K562 (cell line): ENCODE measurements around the gene NEIL1. TPM values are rescaled to one million over a fixed set of nuclear protein-coding genes. Genes with fewer than 3 reads are reported as not detected.

Experiments used
- ATAC-seq: fragments of 200-7000 bp; cut with Tn5 transposase; 3 replicates; pipeline ENCODE4 v1.9.1; 2020; ENCODE audit warnings: moderate library complexity
- BruUV-seq: library from RNA; stranded (reverse); fragments of 400-500 nt; replicated peaks from 2 replicates; lab custom pipeline; 2021; lab: Mats Ljungman, UMichigan
- CTCF ChIA-PET: fragments of 300-600 bp; formaldehyde crosslinking; extraction: SDS; loops from one replicate; lab custom pipeline; 2021; ENCODE audit warnings: low intra/inter-chr PET ratio; lab: Yijun Ruan, JAX
- POLR2A ChIA-PET: fragments of 300-600, 350-650 bp; sonication (Branson Sonifier 250); formaldehyde crosslinking; extraction: SDS; loops from one replicate; lab custom pipeline; 2021; ENCODE audit warnings: antibody characterized with exemption, inconsistent platforms; lab: Yijun Ruan, JAX
- DNase-seq, 4 experiments: peaks; one replicate each; pipeline versions ENCODE4 v3.0.0 to v3.0.0-alpha.2; 2011 to 2018; ENCODE audit warnings: low spot score in 3 of 4, mixed read lengths in 3 of 4; ENCODE audit errors: extremely low read depth in 1 of 4
- FAIRE-seq: peaks from 2 replicates; lab custom pipeline; 2011; peaks lifted over from hg19 to GRCh38; lab: Jason Lieb, UNC
- H2AFZ ChIP-seq: 2 replicates; pipeline ENCODE4 v1.6.0; 2011; ENCODE audit warnings: low read depth, low read length, control low read depth, inconsistent platforms
- H3K27ac ChIP-seq: fragments of 200-600 bp; 3 replicates; pipeline ENCODE4 v1.8.0; 2011; ENCODE audit warnings: low read depth, mild to moderate bottlenecking, control low read depth, inconsistent platforms, low read length, moderate library complexity, mixed read lengths; ENCODE audit errors: extremely low read depth
- H3K27me3 ChIP-seq, 2 experiments: fragments of 300-600 bp in 1 of 2; 2 replicates in 1 of 2; 3 replicates in 1 of 2; pipeline versions ENCODE4 v1.6.0 to v1.8.0; 2011; ENCODE audit warnings: inconsistent platforms in 2 of 2, low read length in 2 of 2, mild to moderate bottlenecking in 1 of 2, mixed read lengths in 1 of 2, moderate library complexity in 1 of 2; ENCODE audit not compliant: control insufficient read depth in 2 of 2, insufficient read depth in 2 of 2
- H3K36me3 ChIP-seq: fragments of 300-600 bp; 3 replicates; pipeline ENCODE4 v1.8.0; 2011; ENCODE audit warnings: mild to moderate bottlenecking, low read length, inconsistent platforms; ENCODE audit not compliant: control insufficient read depth, insufficient read depth
- H3K4me1 ChIP-seq, 2 experiments: fragments of 200-600 bp in 1 of 2; replicated peaks in 1 of 2; 2 replicates in 1 of 2; 3 replicates in 1 of 2; pipeline versions ENCODE4 v1.5.1 to v1.8.0; 2011; ENCODE audit warnings: inconsistent platforms in 2 of 2, low read length in 2 of 2, mild to moderate bottlenecking in 1 of 2, mixed read lengths in 1 of 2, moderate library complexity in 1 of 2; ENCODE audit not compliant: control insufficient read depth in 2 of 2, insufficient read depth in 2 of 2
- H3K4me2 ChIP-seq: 2 replicates; pipeline ENCODE4 v1.6.1; 2011; ENCODE audit warnings: low read length, control low read depth, inconsistent platforms, mixed read lengths; ENCODE audit not compliant: insufficient read depth
- H3K4me3 ChIP-seq: fragments of 200-600 bp; sonication (generic), shearing (Covaris generic); 2 replicates; pipeline ENCODE4 v1.5.1; 2016; ENCODE audit warnings: control low read depth, inconsistent platforms
- H3K79me2 ChIP-seq: fragments of 200-600 bp; 3 replicates; pipeline ENCODE4 v1.8.0; 2011; ENCODE audit warnings: low read length, inconsistent platforms; ENCODE audit not compliant: control insufficient read depth, insufficient read depth
- H3K9ac ChIP-seq, 2 experiments: 2 replicates each; pipeline versions ENCODE4 v1.6.0 to v1.6.1; 2011; ENCODE audit warnings: low read depth in 2 of 2, low read length in 2 of 2, control low read depth in 1 of 2, inconsistent platforms in 1 of 2, mild to moderate bottlenecking in 1 of 2, mixed read lengths in 1 of 2; ENCODE audit not compliant: insufficient read depth in 1 of 2
- H3K9me1 ChIP-seq: one replicate; pipeline ENCODE4 v1.6.0; 2011; ENCODE audit warnings: inconsistent platforms, mild to moderate bottlenecking, low read length, moderate library complexity; ENCODE audit not compliant: control insufficient read depth, insufficient read depth
- H3K9me3 ChIP-seq: replicated peaks from 2 replicates; pipeline ENCODE4 v1.5.1; 2011; ENCODE audit warnings: low read depth, low read length, inconsistent platforms; ENCODE audit not compliant: control insufficient read depth, insufficient read depth
- H4K20me1 ChIP-seq: replicated peaks from 2 replicates; pipeline ENCODE4 v1.6.1; 2011; ENCODE audit warnings: low read length, inconsistent platforms, mixed read lengths; ENCODE audit not compliant: control insufficient read depth, insufficient read depth
- CREBBP ChIP-seq: IDR thresholded peaks from one replicate; pipeline ENCODE4 v1.6.1; 2012; ENCODE audit warnings: low read depth, mild to moderate bottlenecking, control low read depth, inconsistent platforms, low read length
- HEY1 ChIP-seq: fragments of 250-450 bp; sonication (Bioruptor Pico); IDR thresholded peaks from 2 replicates; pipeline ENCODE4 v1.5.0; 2020; ENCODE audit warnings: mild to moderate bottlenecking, moderate library complexity, borderline replicate concordance
- MCM3 ChIP-seq: fragments of 450-650 bp; IDR thresholded peaks from 2 replicates; pipeline ENCODE4 v1.6.1; 2016
- PML ChIP-seq: IDR thresholded peaks from 2 replicates; pipeline ENCODE4 v1.6.1; 2012; ENCODE audit warnings: low read length, inconsistent platforms
- PURB ChIP-seq: sonication (generic); formaldehyde crosslinking; IDR thresholded peaks from 2 replicates; pipeline ENCODE4 v1.9.0; 2021; ENCODE audit warnings: low read depth, mild to moderate bottlenecking, missing genetic modification reagents
- RBFOX2 ChIP-seq: fragments of 200-400 bp; formaldehyde crosslinking; IDR thresholded peaks from 2 replicates; pipeline ENCODE4 v1.6.1; 2017; ENCODE audit warnings: low read depth, mild to moderate bottlenecking, low read length, moderate library complexity
- ZNF282 ChIP-seq: sonication (generic); formaldehyde crosslinking; IDR thresholded peaks from 2 replicates; pipeline ENCODE4 v1.8.1; 2023; ENCODE audit warnings: missing genetic modification reagents
- WGBS: fragments of 100-300 bp; shearing (Covaris generic); methylation state at CpG from one replicate; pipeline ENCODE4 v1.1.6; 2016; ENCODE audit warnings: low coverage, mixed read lengths; ENCODE audit not compliant: insufficient coverage; ENCODE audit errors: missing lambda C conversion rate; 5-methylcytosine and 5-hydroxymethylcytosine counted together
- in situ Hi-C: fragments of 300-500 bp; cut with MboI; formaldehyde crosslinking; loops from 4 replicates; pipeline ENCODE4 v1.15.0; 2018; ENCODE audit warnings: inconsistent platforms, mixed read lengths
- intact Hi-C: fragments of 100-400 bp; cut with micrococcal nuclease; formaldehyde crosslinking; loops from 2 replicates; pipeline ENCODE4 v1.14.2; 2022
- polyA plus RNA-seq, 8 experiments: library from polyadenylated mRNA; depleted of rRNA in 4 of 8; stranded (reverse) in 5 of 8; unstranded in 3 of 8; fragments of >200 nt; fragmentation: Nextera tagmentation in 2 of 8; fragmentation: Illumina TruSeq in 1 of 8; extraction: Ambion mirVana in 2 of 8; extraction: Trizol in 1 of 8; gene quantifications; 2 replicates each; pipeline versions ENCODE4 v1.2.1 to v1.2.3, GENCODE V29; 2011 to 2014; ENCODE audit warnings: inconsistent platforms in 1 of 8, missing spikeins in 1 of 8
- total RNA-seq, 7 experiments: library from RNA; depleted of rRNA in 6 of 7; stranded (reverse); fragments of >200 nt in 6 of 7; fragmentation: Illumina TruSeq in 2 of 7; extraction: Trizol in 2 of 7; gene quantifications; 2 replicates each; pipeline versions ENCODE4 v1.2.1 to v1.2.3, GENCODE V29; 2011 to 2021; ENCODE audit warnings: low replicate concordance in 1 of 7

The NEIL1 gene
- total and polyA plus RNA-seq, 9 of the 15 experiments (the other 6 are each of a cell fraction or from before 2014, with no cell fraction given) = 0.14 to 4.3 (median 2.4) TPM

DNA sequence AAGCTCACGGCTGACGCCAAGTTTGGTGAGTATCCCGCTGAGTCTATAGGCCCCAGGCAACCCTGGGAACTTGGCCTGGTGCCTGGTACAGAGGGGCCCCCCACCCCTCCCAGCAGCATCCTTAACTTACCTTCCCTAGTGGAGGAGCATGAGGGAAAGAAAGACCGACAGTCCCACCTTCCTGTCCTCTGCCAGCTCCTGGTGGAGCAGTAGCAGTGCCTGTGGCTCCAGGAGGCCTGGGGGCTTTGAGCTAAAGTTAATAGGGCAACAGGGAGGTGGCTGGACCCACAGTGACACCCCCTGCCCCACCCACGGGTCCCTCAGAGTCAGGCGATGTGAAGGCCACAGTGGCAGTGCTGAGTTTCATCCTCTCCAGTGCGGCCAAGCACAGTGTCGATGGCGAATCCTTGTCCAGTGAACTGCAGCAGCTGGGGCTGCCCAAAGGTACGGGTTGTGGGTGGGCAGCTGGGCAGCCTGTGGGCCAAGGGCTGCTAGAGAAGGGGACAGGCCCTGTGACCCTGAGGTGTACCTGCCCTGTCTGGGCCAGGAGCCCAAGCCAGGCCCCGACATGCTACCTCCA lies 8.1 kb upstream of the NEIL1 start:
- H3K27ac ChIP-seq = no peak overlapping the region
- no TSS peak for BruUV-seq
- peaks cover 10 to 14% of the 10 kb centered on the region in 2 experiments; a peak in 4 of 5 replicates for H3K4me1 ChIP-seq
- H3K36me3 ChIP-seq = peaks cover 27% of the 10 kb centered on the region; the same call in 2 of the 3 replicates
- no peaks in the 10 kb centered on the region; the same call in 1 of the 2 replicates for H4K20me1 ChIP-seq
- H2AFZ ChIP-seq = no peak overlapping the region
- H3K4me3 ChIP-seq = no peak overlapping the region
- DNase-seq = no peak
- no peak for TF ChIP-seq PURB
- peak; percentile 34; the same call in 1 of the 2 replicates for TF ChIP-seq RBFOX2
- FAIRE-seq = no peak
- 0 out of 4 replicates have a peak overlapping the region, but pooled peaks of 1 of the 2 experiments have one; percentile 5 for H3K9ac ChIP-seq
- no peak for ATAC-seq
- no peaks in the 10 kb centered on the region for H3K9me1 ChIP-seq
- H3K9me3 ChIP-seq = no peaks in the 10 kb centered on the region
- H3K27me3 ChIP-seq = no peaks in the 10 kb centered on the region
- intact Hi-C loops = no loop called here
- CTCF ChIA-PET = no interaction called here
- POLR2A ChIA-PET = interaction anchor here (0.7 to 1.6 kb wide), 2 partner anchors 14 to 24 kb away, joined by 3 to 4 read pairs; no protein-coding TSS in a partner anchor
- in situ Hi-C loops = no loop called here
- WGBS = 90% methylated on average over 9 of the region's 11 CpGs
- H3K79me2 ChIP-seq = peaks cover 11% of the 10 kb centered on the region
- H3K4me2 ChIP-seq = no peak overlapping the region

DNA sequence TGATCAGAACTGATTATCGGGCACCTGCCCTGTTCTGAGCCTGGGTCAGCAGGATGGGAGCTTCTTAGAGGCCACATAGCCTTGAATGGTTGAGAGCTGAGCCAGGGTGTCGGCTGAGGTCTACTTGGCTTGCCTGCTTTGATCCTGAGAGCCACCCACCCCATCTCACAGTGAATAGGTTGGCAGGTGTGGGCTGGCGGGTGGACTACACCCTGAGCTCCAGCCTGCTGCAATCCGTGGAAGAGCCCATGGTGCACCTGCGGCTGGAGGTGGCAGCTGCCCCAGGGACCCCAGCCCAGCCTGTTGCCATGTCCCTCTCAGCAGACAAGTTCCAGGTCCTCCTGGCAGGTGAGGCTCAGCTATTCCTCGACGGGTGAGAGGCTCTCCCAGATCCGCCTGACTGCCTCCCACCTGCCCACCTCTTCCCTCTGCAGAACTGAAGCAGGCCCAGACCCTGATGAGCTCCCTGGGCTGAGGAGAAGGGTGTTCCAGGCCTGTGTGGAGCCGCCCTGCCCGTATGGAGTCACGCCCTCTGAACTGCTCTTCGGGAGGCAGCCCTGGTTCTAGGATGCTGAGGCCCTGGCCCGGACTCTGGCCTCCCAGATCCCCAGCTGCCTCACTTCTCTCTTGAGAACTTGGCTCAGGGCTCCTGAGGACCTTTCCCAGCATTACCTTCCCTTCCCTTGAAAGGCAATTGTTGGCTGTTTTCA lies 7.2 kb upstream of the NEIL1 start:
- ATAC-seq = no peak
- Histone ChIP-seq H3K4me1 (peaks cover 10 to 13% of the 10 kb centered on the region in 2 experiments; a peak in 4 of 5 replicates), H3K27ac (no peak overlapping the region), H4K20me1 (no peaks in the 10 kb centered on the region; the same call in 1 of the 2 replicates), H3K9ac (peak overlapping the region in 1 of 2 experiments; percentile 21; a peak in 1 of 4 replicates), H3K4me3 (no peak overlapping the region), H3K79me2 (peaks cover 11% of the 10 kb centered on the region), H3K9me3 (no peaks in the 10 kb centered on the region), H3K4me2 (no peak overlapping the region), H3K36me3 (peaks cover 27% of the 10 kb centered on the region; the same call in 2 of the 3 replicates), H3K27me3 (no peaks in the 10 kb centered on the region), H3K9me1 (no peaks in the 10 kb centered on the region), H2AFZ (no peak overlapping the region)
- POLR2A ChIA-PET = interaction anchor here (0.7 to 1.6 kb wide), 2 partner anchors 13 to 23 kb away, joined by 3 to 4 read pairs; no protein-coding TSS in a partner anchor
- TF ChIP-seq MCM3 (no peak), HEY1 (CRISPR knock-in tag) (no peak), RBFOX2 (peak; percentile 27), ZNF282 (CRISPR knock-in tag) (no peak), CREBBP (no peak), PML (no peak)
- CTCF ChIA-PET = no interaction called here
- intact Hi-C loops (no loop called here), in situ Hi-C loops (no loop called here)
- FAIRE-seq = no peak
- 89% methylated on average over 13 of the region's 13 CpGs for WGBS
- TSS peak; percentile 21 for BruUV-seq
- DNase-seq = no peak
